DOHH2 (cell line): ENCODE measurements around the gene EOLA2.

Experiments
- CTCF ChIP-seq: fragments of 200-600 bp; sonication (generic); IDR thresholded peaks from one replicate; pipeline ENCODE4 v1.5.1; 2014; ENCODE audit warnings: antibody characterized with exemption, mild to moderate bottlenecking, low read depth, low read length; ENCODE audit not compliant: poor library complexity, severe bottlenecking
- EZH2phosphoT487 ChIP-seq: fragments of 200-600 bp; sonication (generic); IDR thresholded peaks from 2 replicates; pipeline ENCODE4 v1.6.1; 2017; ENCODE audit warnings: borderline replicate concordance, mild to moderate bottlenecking, antibody characterized with exemption, low read length, moderate library complexity, mixed read lengths

GRCh38 chrX:149939905-149940673, 1.8 kb upstream of the EOLA2 start:
- TF ChIP-seq CTCF: no peak
- TF ChIP-seq EZH2phosphoT487: no peak
